ENCODE measurements around the gene ANO1. TPM values are rescaled to one million over a fixed set of nuclear protein-coding genes. Genes with fewer than 3 reads are reported as not detected.

ANO1 gene
- total RNA-seq, 1 donor from 2014 or later: 14.9 TPM

DNA sequence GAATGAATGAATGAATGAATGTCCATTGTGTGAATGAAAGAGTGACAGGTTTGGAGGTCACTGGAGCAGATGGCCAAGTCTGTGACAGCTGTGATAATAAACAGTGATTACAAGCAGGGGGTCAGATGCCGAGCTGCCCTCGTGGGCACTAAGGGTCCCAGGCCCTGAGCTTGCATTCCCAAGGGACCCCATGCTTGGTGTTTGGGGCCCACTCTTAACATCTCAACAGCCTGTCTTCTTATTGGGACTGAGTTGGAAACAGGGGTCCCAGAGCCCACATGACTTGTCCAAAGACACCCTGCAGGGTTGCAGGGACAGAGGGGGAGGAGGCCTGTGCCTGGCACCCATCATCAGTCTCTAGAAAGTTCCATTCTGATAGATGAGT lies 12.0 kb upstream of the ANO1 start:
- TF ChIP-seq, protein P1, sequence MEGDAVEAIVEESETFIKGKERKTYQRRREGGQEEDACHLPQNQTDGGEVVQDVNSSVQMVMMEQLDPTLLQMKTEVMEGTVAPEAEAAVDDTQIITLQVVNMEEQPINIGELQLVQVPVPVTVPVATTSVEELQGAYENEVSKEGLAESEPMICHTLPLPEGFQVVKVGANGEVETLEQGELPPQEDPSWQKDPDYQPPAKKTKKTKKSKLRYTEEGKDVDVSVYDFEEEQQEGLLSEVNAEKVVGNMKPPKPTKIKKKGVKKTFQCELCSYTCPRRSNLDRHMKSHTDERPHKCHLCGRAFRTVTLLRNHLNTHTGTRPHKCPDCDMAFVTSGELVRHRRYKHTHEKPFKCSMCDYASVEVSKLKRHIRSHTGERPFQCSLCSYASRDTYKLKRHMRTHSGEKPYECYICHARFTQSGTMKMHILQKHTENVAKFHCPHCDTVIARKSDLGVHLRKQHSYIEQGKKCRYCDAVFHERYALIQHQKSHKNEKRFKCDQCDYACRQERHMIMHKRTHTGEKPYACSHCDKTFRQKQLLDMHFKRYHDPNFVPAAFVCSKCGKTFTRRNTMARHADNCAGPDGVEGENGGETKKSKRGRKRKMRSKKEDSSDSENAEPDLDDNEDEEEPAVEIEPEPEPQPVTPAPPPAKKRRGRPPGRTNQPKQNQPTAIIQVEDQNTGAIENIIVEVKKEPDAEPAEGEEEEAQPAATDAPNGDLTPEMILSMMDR (conservative IDR thresholded peaks at IDR 0.05): no peak
- H3K9me3 Mint-ChIP-seq: no peaks in the 10 kb centered on the region
- H3K4me1 Mint-ChIP-seq (ENCODE audit: unreplicated experiment): peaks cover 33% of the 10 kb centered on the region
- no peak overlapping the region for H3K4me3 Mint-ChIP-seq
- peaks cover 12% of the 10 kb centered on the region for H3K27me3 Mint-ChIP-seq
- no peak overlapping the region for H3K27ac Mint-ChIP-seq
- H3K36me3 Mint-ChIP-seq: peaks cover 3% of the 10 kb centered on the region
- peak; percentile 43 for DNase-seq (ENCODE audit: extremely low spot score, unreplicated experiment)

DNA sequence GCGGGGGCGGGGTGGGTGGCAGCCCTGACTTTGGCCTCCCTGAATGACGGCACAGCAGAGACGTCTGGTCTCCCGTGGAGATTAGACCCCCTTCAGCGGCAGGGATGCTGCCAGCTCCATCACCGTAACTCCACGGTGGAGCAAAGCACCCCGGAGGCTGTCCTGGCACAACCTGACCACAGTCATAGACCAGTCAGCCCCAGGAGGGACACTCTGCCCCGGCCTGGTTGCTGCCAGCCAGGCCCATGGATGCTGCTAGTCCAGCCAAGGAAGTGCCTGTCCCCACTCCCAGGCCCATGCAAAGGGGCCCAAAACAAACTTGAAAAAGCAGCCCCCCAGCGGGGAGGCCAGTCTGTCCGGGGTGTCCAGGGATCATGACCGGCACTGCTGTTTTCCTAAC lies 11.5 kb upstream of the ANO1 start:
- H3K4me1 Mint-ChIP-seq (ENCODE audit: unreplicated experiment): peaks cover 33% of the 10 kb centered on the region
- peak; percentile 67 for DNase-seq (ENCODE audit: extremely low spot score, unreplicated experiment)
- H3K9me3 Mint-ChIP-seq: no peaks in the 10 kb centered on the region
- TF ChIP-seq, protein P1 (conservative IDR thresholded peaks at IDR 0.05): no peak
- H3K4me3 Mint-ChIP-seq: no peak overlapping the region
- peaks cover 12% of the 10 kb centered on the region for H3K27me3 Mint-ChIP-seq
- H3K36me3 Mint-ChIP-seq: peaks cover 3% of the 10 kb centered on the region
- H3K27ac Mint-ChIP-seq: no peak overlapping the region

DNA sequence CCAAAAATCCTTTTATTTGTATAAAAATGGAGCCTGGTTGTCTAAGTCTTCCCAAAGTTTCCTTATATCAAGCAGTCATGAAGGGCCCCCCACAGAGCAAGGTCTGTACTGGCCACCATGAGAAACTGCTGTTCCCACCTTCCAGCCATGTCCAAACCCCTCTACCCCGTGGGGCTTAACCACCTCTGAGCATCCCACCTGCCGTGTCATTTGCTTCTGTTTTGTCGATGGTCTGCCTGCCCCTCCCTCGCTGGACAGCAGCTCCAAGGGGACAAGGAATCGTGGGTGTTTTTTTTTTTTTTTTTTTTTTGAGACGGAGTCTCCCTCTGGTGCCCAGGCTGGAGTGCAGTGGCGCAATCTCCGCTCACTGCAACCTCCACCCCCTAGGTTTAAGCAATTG lies 11.1 kb upstream of the ANO1 start:
- peaks cover 16% of the 10 kb centered on the region for H3K27me3 Mint-ChIP-seq
- no peaks in the 10 kb centered on the region for H3K9me3 Mint-ChIP-seq
- no peak overlapping the region for H3K27ac Mint-ChIP-seq
- no peak overlapping the region for H3K4me3 Mint-ChIP-seq
- peaks cover 33% of the 10 kb centered on the region for H3K4me1 Mint-ChIP-seq (ENCODE audit: unreplicated experiment)
- TF ChIP-seq, protein P1 (conservative IDR thresholded peaks at IDR 0.05): no peak
- peak; percentile 32 for DNase-seq (ENCODE audit: extremely low spot score, unreplicated experiment)
- H3K36me3 Mint-ChIP-seq: peaks cover 3% of the 10 kb centered on the region

DNA sequence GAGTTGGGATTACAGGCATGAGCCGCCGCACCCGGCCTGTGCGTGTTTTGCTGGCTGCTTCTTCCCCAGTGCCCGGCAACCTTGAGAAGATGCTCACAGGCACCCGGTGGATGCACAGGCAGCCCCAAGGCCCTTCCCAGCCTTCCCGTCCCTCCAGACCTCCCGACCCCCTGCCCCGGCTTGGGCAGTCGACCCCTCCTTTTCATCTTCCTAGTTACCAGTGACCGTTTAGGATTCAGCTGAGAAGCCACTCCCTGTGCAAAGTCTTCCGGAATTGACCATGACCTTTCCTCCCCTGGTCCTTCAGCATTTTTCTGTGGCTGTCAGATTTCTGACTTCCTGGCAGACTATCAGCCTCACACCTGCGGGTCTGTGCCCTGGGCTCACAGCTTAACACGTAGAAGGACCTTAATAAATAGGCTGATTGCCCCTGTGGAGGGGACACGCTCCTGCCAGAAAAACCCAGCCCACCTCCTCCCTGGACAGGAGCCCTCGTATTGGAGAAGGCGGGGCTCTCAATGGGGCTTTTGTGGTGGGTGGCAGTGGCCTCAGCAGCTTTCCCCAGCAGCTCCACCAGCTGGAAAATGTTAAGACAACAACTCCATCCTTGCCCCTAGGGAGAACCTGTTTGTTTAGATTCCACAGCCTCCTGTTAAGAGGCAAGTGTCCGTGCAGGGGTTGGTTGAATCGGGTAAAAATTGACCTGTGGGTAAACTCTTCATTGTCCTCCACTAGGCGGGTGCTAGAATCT lies 10.4 kb upstream of the ANO1 start:
- DNase-seq (ENCODE audit: extremely low spot score, unreplicated experiment): peak; percentile 68
- peaks cover 36% of the 10 kb centered on the region for H3K4me1 Mint-ChIP-seq (ENCODE audit: unreplicated experiment)
- peak overlapping the region; percentile 88 for H3K27ac Mint-ChIP-seq
- H3K4me3 Mint-ChIP-seq: peak overlapping the region; percentile 57
- TF ChIP-seq, protein P1 (conservative IDR thresholded peaks at IDR 0.05): no peak
- H3K36me3 Mint-ChIP-seq: peaks cover 3% of the 10 kb centered on the region
- H3K27me3 Mint-ChIP-seq: peaks cover 23% of the 10 kb centered on the region
- no peaks in the 10 kb centered on the region for H3K9me3 Mint-ChIP-seq

DNA sequence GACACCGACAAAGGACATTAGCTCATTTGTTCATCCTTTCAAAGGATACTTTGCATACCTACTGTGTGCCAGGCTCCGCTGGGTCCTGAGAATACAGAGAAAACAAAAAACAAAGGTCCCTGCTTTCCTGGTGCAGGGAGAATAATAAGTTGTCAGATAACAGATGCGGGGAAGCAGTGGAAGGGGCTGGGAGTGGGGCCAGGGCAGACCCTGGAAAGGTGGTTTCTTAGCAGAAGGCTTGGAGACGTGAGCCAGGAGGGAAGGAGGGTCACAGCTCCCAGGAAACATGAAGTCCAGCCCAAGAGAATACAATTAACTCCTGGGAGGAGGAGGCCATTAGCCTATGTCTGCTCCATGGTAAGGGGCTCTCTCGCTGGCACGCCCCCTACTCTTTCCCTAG lies 9.8 kb upstream of the ANO1 start:
- Mint-ChIP-seq H3K4me3 (peak overlapping the region; percentile 57), H3K36me3 (peaks cover 3% of the 10 kb centered on the region), H3K27ac (peak overlapping the region; percentile 88), H3K4me1 (ENCODE audit: unreplicated experiment) (peaks cover 36% of the 10 kb centered on the region), H3K27me3 (peaks cover 29% of the 10 kb centered on the region), H3K9me3 (no peaks in the 10 kb centered on the region)
- DNase-seq (ENCODE audit: extremely low spot score, unreplicated experiment): peak; percentile 27
- TF ChIP-seq, protein P1 (conservative IDR thresholded peaks at IDR 0.05): no peak
